AG09319 (cell line): Measurements from ENCODE around the gene MTSS2.

Source experiments
- DNase-seq: peaks from one replicate; pipeline ENCODE4 v3.0.0-alpha.2; 2010; ENCODE audit warnings: low read depth; ENCODE audit errors: extremely low read depth
- TF ChIP-seq, protein P1 (sequence below): IDR thresholded peaks from 2 replicates; pipeline ENCODE4 v1.5.1; 2011; ENCODE audit warnings: low read depth, mild to moderate bottlenecking, inconsistent platforms, low read length, moderate library complexity

The MTSS2 gene

DNA sequence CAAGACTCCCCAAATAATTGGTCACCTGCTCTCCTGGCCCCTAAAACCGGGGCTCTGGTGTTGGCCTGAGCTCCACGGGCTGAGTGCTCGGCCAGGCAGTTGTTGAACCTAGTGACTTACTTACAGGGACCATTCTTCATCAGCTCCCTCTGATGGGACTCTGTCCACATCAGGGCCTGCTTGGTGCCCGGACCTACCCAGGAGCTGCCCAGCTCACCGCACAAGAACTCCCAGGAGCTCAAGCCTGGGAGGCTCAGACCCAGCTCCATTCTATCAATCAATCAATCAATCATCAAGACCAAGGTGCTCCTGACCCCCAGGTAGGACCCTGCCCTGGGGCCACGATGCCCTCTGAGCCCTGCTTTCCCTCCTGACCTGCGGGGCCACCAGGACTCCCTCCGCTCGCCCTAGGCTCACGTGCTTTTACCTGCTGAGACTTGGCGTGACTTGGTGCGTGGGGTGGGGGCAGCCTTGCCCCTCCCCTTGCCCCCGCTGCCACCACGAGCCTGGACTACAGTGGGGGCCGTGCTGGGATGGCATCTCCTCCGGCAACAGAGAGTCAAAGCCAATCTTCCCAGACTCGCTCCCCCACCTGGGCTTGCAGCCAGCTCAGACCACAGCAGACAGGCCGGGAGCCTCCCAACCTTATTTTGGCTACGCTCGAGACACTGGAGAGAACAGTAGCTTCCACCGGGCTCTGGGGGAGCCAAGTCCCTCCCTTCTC, 23.8 kb downstream of the MTSS2 start:
- TF ChIP-seq, protein P1, sequence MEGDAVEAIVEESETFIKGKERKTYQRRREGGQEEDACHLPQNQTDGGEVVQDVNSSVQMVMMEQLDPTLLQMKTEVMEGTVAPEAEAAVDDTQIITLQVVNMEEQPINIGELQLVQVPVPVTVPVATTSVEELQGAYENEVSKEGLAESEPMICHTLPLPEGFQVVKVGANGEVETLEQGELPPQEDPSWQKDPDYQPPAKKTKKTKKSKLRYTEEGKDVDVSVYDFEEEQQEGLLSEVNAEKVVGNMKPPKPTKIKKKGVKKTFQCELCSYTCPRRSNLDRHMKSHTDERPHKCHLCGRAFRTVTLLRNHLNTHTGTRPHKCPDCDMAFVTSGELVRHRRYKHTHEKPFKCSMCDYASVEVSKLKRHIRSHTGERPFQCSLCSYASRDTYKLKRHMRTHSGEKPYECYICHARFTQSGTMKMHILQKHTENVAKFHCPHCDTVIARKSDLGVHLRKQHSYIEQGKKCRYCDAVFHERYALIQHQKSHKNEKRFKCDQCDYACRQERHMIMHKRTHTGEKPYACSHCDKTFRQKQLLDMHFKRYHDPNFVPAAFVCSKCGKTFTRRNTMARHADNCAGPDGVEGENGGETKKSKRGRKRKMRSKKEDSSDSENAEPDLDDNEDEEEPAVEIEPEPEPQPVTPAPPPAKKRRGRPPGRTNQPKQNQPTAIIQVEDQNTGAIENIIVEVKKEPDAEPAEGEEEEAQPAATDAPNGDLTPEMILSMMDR: no peak
- DNase-seq: no peak

DNA sequence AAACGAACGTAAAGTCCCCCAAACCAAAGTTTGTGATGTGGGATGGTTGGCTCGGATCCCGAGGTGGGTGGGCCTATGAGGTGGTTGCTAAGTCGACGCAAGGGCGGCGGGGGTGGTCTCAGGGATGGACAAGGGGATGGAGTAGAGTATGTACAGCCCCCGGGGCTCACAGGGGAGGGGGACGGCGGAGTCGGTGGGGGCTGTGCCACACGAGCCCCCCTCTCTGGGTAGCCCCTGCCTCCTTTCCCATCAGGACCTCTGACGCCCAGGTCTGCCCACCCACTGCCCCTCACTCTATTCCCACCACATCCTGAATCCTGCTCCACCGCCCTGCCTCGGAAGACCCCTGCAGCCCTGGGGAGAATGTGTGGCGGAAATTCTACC, 24.3 kb downstream of the MTSS2 start:
- TF ChIP-seq, protein P1: no peak
- DNase-seq: no peak

DNA sequence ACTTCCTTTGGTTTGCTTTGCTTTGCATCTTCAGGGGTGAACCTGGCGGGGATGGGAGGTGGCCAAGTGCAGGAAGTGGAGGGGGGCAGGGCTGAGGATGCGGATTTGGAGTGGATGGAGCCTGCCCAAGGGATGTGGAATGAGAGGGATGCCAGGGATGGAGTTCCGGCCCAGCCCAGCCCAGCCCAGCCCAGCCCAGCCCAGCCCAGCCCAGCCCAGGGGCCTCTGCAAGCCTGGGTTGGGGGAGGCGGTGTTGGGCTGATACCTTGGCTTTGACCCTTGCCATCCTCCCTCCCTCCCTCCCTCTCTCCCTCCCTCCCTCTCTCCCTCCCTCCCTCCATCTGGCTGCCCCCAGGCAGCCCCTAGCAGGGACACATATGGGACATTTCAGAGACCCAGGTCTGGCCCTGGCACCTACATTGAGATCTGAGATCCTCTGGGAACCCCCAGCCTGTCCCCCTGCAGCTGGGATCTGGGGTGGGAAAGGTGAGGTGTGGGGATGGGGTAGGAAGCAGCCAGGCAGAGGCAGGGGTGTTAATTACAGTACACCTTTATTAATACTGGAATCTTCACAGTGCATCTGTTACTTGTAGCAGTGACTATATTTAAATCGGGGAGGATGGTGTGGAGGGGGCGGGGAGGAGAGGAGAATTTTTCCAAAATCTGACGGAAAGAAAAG, 25.0 kb downstream of the MTSS2 start:
- no peak for DNase-seq
- TF ChIP-seq, protein P1: no peak

DNA sequence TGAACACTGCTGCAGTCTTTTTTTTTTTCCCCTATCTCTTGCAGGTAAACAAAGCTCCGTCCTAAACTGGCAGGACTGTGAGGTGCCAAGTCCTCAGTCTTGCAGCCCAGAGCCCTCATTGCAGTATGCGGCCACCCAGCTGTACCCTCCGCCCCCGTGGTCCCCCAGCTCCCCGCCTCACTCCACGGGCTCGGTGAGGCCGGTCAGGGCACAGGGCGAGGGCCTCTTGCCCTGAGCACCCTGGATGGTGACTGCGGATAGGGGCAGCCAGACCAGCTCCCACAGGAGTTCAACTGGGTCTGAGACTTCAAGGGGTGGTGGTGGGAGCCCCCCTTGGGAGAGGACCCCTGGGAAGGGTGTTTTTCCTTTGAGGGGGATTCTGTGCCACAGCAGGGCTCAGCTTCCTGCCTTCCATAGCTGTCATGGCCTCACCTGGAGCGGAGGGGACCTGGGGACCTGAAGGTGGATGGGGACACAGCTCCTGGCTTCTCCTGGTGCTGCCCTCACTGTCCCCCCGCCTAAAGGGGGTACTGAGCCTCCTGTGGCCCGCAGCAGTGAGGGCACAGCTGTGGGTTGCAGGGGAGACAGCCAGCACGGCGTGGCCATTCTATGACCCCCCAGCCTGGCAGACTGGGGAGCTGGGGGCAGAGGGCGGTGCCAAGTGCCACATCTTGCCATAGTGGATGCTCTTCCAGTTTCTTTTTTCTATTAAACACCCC, 25.7 kb downstream of the MTSS2 start:
- TF ChIP-seq, protein P1: no peak
- no peak for DNase-seq

DNA sequence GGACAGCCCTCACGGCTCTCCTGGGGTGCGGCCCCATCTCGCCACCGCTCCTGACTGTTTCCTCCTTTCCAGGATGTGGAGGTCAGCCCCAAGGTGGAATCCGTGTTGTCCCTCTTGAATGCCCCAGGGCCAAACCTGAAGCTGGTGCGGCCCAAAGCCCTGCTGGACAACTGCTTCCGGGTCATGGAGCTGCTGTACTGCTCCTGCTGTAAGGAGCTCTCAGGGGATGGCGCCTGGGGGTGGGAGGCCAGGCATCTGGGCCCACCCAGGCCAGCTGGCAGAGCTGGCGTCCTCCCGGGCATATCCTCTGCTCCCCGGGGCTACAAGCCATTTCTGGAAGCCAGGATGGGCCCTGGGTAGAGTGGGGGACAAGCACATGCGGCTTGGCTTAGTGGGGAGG, 26.3 kb downstream of the MTSS2 start:
- TF ChIP-seq, protein P1: no peak
- no peak for DNase-seq

DNA sequence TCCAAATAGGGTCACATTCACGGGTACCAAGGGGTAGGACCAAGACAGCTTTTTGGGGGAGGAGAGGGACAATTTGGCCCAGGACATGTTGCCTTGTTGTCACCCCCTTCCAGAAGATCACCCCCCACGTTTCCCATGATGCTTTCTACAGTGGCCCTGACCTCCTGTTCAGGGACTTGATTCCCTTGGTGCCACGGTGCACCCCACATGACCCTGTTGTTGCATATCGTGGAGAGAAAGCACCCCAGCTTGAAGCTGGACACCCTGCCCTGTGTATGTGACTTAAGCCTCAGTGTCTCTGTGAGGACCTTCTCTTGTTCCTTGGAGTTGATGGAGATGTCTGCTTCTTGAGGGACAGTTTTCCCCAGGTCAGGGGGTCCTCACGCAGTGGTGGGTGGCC, 26.9 kb downstream of the MTSS2 start:
- DNase-seq: no peak

DNA sequence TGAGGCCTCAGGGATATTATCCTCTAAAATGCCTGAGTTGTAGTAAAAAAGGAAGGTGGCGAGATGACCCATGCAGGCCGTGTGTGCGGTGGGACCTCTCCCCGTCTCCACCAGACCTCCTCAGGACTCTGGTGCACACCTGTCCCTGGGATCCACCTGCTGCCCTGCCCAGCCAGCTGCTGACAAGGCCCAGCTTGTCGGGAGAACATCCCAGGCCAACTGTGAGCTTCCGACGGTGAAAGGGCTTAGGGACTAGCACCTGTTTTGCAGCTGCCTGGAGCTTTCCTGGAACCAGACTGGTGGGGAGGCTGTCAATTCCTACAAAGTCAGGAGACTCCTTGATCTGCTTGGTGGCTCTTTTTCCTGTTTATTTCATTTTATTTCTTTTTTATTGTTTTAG, 27.9 kb downstream of the MTSS2 start:
- TF ChIP-seq, protein P1: no peak
- DNase-seq: no peak

More for the DNA sequence above, 26.9 kb downstream of the MTSS2 start:
- TF ChIP-seq, protein P1: no peak
